Measurements from ENCODE around the gene PGM2L1. TPM values are rescaled to one million over a fixed set of nuclear protein-coding genes. Genes with fewer than 3 reads are reported as not detected.

The PGM2L1 gene
- total and polyA plus RNA-seq, 2 experiments from 2014 or later = 32.6 to 44.4 TPM

DNA sequence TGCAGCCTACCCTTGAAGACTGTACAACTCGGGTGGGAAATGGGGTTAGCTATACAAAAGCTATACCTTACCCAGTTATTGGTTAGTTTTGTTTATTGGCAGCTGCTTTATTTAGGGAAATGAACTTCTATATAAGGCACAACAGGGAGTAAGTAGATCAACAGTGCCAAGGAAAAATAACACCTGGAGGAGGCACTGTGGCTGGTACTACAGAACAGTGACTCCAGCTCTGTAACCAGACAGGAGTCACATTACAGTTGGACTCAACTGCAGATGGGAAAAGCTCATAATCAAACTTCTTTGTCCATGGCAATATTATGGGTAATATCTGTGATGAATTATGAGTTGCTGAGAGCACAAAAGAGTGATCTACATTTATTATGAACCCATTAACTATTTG, 100.7 kb downstream of the PGM2L1 start:
- no peak overlapping the region for H3K27ac Mint-ChIP-seq
- Histone ChIP-seq H3K4me3 (no peak overlapping the region), H2AFZ (no peak overlapping the region), H3K4me1 (ENCODE audit: insufficient read depth) (no peaks in the 10 kb centered on the region), H3K9me2 (ENCODE audit: insufficient read depth) (no peaks in the 10 kb centered on the region; the same call in 1 of the 2 replicates), H4K20me1 (replicated peaks; ENCODE audit: insufficient read depth) (no peaks in the 10 kb centered on the region), H3K4me2 (no peak overlapping the region), H3F3A (replicated peaks; ENCODE audit: low read depth) (no peaks in the 10 kb centered on the region), H3K27ac (ENCODE audit: low read depth) (no peak overlapping the region), H3K79me2 (replicated peaks; ENCODE audit: insufficient read depth) (no peaks in the 10 kb centered on the region), H3K27me3 (ENCODE audit: insufficient read depth) (no peaks in the 10 kb centered on the region), H3K36me3 (ENCODE audit: insufficient read depth) (no peaks in the 10 kb centered on the region)
- peaks cover 10% of the 10 kb centered on the region for H3K27me3 Mint-ChIP-seq (ENCODE audit: insufficient read depth, low read depth, poor library complexity)
- H3K36me3 Mint-ChIP-seq (ENCODE audit: low read depth) = peaks cover 7% of the 10 kb centered on the region; the same call in 1 of the 3 replicates
- no peak overlapping the region for H3K4me3 Mint-ChIP-seq
- H3K4me1 Mint-ChIP-seq = no peaks in the 10 kb centered on the region
- TF ChIP-seq, protein P1, sequence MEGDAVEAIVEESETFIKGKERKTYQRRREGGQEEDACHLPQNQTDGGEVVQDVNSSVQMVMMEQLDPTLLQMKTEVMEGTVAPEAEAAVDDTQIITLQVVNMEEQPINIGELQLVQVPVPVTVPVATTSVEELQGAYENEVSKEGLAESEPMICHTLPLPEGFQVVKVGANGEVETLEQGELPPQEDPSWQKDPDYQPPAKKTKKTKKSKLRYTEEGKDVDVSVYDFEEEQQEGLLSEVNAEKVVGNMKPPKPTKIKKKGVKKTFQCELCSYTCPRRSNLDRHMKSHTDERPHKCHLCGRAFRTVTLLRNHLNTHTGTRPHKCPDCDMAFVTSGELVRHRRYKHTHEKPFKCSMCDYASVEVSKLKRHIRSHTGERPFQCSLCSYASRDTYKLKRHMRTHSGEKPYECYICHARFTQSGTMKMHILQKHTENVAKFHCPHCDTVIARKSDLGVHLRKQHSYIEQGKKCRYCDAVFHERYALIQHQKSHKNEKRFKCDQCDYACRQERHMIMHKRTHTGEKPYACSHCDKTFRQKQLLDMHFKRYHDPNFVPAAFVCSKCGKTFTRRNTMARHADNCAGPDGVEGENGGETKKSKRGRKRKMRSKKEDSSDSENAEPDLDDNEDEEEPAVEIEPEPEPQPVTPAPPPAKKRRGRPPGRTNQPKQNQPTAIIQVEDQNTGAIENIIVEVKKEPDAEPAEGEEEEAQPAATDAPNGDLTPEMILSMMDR (conservative IDR thresholded peaks at IDR 0.05; ENCODE audit: low read depth in 2 of 2) = no peak
- TF ChIP-seq, protein P2, sequence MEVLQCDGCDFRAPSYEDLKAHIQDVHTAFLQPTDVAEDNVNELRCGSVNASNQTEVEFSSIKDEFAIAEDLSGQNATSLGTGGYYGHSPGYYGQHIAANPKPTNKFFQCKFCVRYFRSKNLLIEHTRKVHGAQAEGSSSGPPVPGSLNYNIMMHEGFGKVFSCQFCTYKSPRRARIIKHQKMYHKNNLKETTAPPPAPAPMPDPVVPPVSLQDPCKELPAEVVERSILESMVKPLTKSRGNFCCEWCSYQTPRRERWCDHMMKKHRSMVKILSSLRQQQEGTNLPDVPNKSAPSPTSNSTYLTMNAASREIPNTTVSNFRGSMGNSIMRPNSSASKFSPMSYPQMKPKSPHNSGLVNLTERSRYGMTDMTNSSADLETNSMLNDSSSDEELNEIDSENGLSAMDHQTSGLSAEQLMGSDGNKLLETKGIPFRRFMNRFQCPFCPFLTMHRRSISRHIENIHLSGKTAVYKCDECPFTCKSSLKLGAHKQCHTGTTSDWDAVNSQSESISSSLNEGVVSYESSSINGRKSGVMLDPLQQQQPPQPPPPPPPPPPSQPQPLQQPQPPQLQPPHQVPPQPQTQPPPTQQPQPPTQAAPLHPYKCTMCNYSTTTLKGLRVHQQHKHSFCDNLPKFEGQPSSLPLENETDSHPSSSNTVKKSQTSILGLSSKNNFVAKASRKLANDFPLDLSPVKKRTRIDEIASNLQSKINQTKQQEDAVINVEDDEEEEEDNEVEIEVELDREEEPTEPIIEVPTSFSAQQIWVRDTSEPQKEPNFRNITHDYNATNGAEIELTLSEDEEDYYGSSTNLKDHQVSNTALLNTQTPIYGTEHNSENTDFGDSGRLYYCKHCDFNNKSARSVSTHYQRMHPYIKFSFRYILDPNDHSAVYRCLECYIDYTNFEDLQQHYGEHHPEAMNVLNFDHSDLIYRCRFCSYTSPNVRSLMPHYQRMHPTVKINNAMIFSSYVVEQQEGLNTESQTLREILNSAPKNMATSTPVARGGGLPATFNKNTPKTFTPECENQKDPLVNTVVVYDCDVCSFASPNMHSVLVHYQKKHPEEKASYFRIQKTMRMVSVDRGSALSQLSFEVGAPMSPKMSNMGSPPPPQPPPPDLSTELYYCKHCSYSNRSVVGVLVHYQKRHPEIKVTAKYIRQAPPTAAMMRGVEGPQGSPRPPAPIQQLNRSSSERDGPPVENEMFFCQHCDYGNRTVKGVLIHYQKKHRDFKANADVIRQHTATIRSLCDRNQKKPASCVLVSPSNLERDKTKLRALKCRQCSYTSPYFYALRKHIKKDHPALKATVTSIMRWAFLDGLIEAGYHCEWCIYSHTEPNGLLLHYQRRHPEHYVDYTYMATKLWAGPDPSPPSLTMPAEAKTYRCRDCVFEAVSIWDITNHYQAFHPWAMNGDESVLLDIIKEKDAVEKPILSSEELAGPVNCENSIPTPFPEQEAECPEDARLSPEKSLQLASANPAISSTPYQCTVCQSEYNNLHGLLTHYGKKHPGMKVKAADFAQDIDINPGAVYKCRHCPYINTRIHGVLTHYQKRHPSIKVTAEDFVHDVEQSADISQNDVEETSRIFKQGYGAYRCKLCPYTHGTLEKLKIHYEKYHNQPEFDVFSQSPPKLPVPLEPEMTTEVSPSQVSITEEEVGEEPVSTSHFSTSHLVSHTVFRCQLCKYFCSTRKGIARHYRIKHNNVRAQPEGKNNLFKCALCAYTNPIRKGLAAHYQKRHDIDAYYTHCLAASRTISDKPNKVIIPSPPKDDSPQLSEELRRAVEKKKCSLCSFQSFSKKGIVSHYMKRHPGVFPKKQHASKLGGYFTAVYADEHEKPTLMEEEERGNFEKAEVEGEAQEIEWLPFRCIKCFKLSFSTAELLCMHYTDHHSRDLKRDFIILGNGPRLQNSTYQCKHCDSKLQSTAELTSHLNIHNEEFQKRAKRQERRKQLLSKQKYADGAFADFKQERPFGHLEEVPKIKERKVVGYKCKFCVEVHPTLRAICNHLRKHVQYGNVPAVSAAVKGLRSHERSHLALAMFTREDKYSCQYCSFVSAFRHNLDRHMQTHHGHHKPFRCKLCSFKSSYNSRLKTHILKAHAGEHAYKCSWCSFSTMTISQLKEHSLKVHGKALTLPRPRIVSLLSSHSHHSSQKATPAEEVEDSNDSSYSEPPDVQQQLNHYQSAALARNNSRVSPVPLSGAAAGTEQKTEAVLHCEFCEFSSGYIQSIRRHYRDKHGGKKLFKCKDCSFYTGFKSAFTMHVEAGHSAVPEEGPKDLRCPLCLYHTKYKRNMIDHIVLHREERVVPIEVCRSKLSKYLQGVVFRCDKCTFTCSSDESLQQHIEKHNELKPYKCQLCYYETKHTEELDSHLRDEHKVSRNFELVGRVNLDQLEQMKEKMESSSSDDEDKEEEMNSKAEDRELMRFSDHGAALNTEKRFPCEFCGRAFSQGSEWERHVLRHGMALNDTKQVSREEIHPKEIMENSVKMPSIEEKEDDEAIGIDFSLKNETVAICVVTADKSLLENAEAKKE (CRISPR knock-in tag; IDR thresholded peaks at IDR 0.05) = no peak
- TF ChIP-seq EZH2phosphoT487 (IDR thresholded peaks at IDR 0.05; ENCODE audit: unreplicated experiment) = no peak
- TF ChIP-seq POLR2AphosphoS5 (IDR thresholded peaks at IDR 0.05; ENCODE audit: low read depth) = no peak
- no peak for TF ChIP-seq JUNB (IDR thresholded peaks at IDR 0.05; ENCODE audit: unreplicated experiment)
- TF ChIP-seq ZNF114 (CRISPR knock-in tag; IDR thresholded peaks at IDR 0.05) = no peak
- TF ChIP-seq STAT1 (IDR thresholded peaks at IDR 0.05; ENCODE audit: unreplicated experiment) = no peak
- no peak for TF ChIP-seq CREB1 (CRISPR knock-in tag; IDR thresholded peaks at IDR 0.05; ENCODE audit: low read depth)
- TF ChIP-seq EZH2 (IDR thresholded peaks at IDR 0.05; ENCODE audit: low read depth, unreplicated experiment) = no peak
- DNase-seq (ENCODE audit: low spot score) (no peak), ATAC-seq (no peak)
- H3K9me3 Mint-ChIP-seq = peaks cover 11% of the 10 kb centered on the region
